ENCODE measurements around the gene TRIP6.

DNA sequence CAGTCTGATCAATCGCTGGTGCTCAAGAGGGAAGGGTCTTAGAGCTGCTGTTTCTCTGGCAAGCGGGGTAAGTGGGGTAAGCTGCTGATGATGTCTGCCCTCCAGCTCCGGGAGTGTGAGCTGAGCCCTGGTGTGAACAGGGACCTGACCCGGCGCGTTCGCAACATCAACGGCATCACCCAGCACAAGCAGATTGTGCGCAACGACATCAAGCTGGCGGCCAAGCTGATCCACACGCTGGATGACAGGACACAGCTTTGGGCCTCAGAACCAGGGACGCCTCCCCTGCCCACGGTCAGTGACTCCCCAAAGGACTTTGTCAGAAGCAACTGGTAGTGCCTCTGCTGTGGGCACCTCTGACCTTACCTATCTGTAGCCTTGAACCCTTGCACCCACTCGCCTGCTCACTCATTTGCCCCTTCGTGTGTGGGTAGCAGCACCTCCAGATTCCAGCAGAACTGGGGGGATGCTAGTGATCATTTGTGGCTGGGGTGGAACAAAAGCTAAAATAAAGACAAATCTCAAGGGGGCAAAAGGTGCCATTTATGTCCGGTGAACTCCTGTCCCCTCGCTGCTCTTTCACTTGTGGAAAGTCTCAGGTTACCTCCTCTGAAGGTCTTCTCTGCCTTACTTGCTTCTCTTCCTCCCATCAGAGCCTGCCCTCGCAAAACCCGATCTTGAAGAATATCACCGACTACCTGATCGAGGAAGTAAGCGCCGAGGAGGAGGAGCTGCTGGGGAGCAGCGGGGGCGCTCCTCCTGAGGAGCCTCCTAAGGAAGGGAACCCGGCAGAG lies 19.2 kb downstream of the TRIP6 start:
- no peak for TF ChIP-seq EZH2 (IDR thresholded peaks at IDR 0.05; ENCODE audit: borderline replicate concordance, low read depth, low read length, severe bottlenecking)
- TF ChIP-seq, protein P1, sequence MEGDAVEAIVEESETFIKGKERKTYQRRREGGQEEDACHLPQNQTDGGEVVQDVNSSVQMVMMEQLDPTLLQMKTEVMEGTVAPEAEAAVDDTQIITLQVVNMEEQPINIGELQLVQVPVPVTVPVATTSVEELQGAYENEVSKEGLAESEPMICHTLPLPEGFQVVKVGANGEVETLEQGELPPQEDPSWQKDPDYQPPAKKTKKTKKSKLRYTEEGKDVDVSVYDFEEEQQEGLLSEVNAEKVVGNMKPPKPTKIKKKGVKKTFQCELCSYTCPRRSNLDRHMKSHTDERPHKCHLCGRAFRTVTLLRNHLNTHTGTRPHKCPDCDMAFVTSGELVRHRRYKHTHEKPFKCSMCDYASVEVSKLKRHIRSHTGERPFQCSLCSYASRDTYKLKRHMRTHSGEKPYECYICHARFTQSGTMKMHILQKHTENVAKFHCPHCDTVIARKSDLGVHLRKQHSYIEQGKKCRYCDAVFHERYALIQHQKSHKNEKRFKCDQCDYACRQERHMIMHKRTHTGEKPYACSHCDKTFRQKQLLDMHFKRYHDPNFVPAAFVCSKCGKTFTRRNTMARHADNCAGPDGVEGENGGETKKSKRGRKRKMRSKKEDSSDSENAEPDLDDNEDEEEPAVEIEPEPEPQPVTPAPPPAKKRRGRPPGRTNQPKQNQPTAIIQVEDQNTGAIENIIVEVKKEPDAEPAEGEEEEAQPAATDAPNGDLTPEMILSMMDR (IDR thresholded peaks at IDR 0.05; ENCODE audit: borderline replicate concordance, extremely low read depth, low read length, poor library complexity, severe bottlenecking) = no peak

All from DND-41 (cell line).